ENCODE measurements around the gene CEP112.

DNA sequence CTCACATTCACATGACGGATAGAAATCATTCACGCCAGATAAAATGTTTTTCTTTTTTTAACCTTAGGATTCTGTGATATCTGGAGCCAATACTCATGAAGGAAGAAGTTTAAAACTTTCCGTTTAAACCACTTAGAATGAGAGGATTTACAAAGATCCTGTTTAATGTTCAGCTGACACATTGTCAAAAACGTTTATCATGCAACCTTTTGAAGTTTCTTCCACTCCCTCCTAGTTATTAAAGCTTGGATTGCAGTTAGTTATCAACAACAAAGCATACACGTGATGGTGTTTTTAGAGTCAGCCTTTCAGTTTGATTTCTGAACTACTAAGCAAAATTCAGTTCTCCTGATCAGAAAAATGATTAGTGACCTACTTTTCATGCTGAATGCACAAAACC is 487.2 kb downstream of the CEP112 start:
- TF ChIP-seq EZH2phosphoT487 (IDR thresholded peaks at IDR 0.05; ENCODE audit: low read length) (no peak), CTCF (IDR thresholded peaks at IDR 0.05; ENCODE audit: low read length) (no peak), EZH2 (optimal IDR thresholded peaks at IDR 0.05; ENCODE audit: low read depth, low read length) (no peak)

Data from MM.1S (cell line).